ENCODE data around the gene OBP2A. TPM values are rescaled to one million over a fixed set of nuclear protein-coding genes. Genes with fewer than 3 reads are reported as not detected.

The OBP2A gene
- total and polyA plus RNA-seq, 2 of the 8 experiments (the other 6 are each of a cell fraction or from before 2014, with no cell fraction given): not detected

GRCh38 chr9:135582966-135583687 is 37.2 kb downstream of the OBP2A start (continued):
- no peak for TF ChIP-seq GABPA (IDR thresholded peaks at IDR 0.05; ENCODE audit: borderline replicate concordance, insufficient read depth, low read length)
- TF ChIP-seq SIX5 (IDR thresholded peaks at IDR 0.05; ENCODE audit: low read depth, low read length): no peak

Measured in H1 (cell line).